GM12878 (cell line): ENCODE data around the gene NFIX. TPM values are rescaled to one million over a fixed set of nuclear protein-coding genes. Genes with fewer than 3 reads are reported as not detected.

Source experiments
- ATAC-seq: fragments of 200-7000 bp; cut with Tn5 transposase; 3 replicates; pipeline ENCODE4 v1.9.1; 2020; ENCODE audit warnings: mild to moderate bottlenecking, moderate library complexity
- BruUV-seq: library from RNA; stranded (reverse); fragments of 400-500 nt; replicated peaks from 2 replicates; lab custom pipeline; 2021; lab: Mats Ljungman, UMichigan
- CTCF ChIA-PET: fragments of 300-600 bp; sonication (Branson Sonifier 250); formaldehyde crosslinking; extraction: SDS; loops from one replicate; lab custom pipeline; 2021; ENCODE audit warnings: inconsistent platforms; lab: Yijun Ruan, JAX
- POLR2A ChIA-PET: fragments of 350-600 bp; formaldehyde crosslinking; extraction: SDS; loops from one replicate; lab custom pipeline; 2021; ENCODE audit warnings: inconsistent platforms; lab: Charles Lee
- RAD21 ChIA-PET: fragments of 300-600 bp; sonication (Branson Sonifier 250); formaldehyde crosslinking; loops from one replicate; lab custom pipeline; 2023; ENCODE audit warnings: antibody characterized with exemption; ENCODE audit not compliant: unreplicated experiment; lab: Charles Lee
- SMC1A ChIA-PET: fragments of 300-600 bp; sonication (Branson Sonifier 250); formaldehyde crosslinking; loops from one replicate; lab custom pipeline; 2023; ENCODE audit not compliant: unreplicated experiment, uncharacterized antibody; lab: Charles Lee
- DNase-seq: peaks from one replicate; pipeline ENCODE4 v3.0.0-alpha.2; 2011; ENCODE audit warnings: low read depth, low spot score
- FAIRE-seq: peaks from 3 replicates; lab custom pipeline; 2011; peaks lifted over from hg19 to GRCh38; lab: Jason Lieb, UNC
- H2AFZ ChIP-seq: 2 replicates; pipeline ENCODE4 v1.6.0; 2011; ENCODE audit warnings: low read depth, low read length, control low read depth; ENCODE audit not compliant: control insufficient read depth
- H3K27ac ChIP-seq: 2 replicates; pipeline ENCODE4 v1.5.1; 2011; ENCODE audit warnings: control low read depth; ENCODE audit not compliant: control insufficient read depth, insufficient read depth
- H3K27me3 ChIP-seq, 2 experiments: replicated peaks in 1 of 2; 2 replicates each; pipeline versions ENCODE4 v1.6.0 to v1.6.1; 2011; ENCODE audit warnings: low read length in 1 of 2; ENCODE audit not compliant: control insufficient read depth in 2 of 2, insufficient read depth in 2 of 2
- H3K36me3 ChIP-seq, 2 experiments: 2 replicates each; pipeline ENCODE4 v1.5.1; 2011; ENCODE audit warnings: low read length in 1 of 2; ENCODE audit not compliant: control insufficient read depth in 2 of 2, insufficient read depth in 2 of 2
- H3K4me1 ChIP-seq: 2 replicates; pipeline ENCODE4 v1.6.1; 2011; ENCODE audit warnings: mild to moderate bottlenecking, low read length, moderate library complexity, mixed read lengths; ENCODE audit not compliant: control insufficient read depth, insufficient read depth
- H3K4me2 ChIP-seq: 2 replicates; pipeline ENCODE4 v1.6.0; 2011; ENCODE audit warnings: control low read depth; ENCODE audit not compliant: control insufficient read depth, insufficient read depth
- H3K4me3 ChIP-seq: fragments of 200-600 bp; sonication (generic); 2 replicates; pipeline ENCODE4 v1.5.1; 2016
- H3K79me2 ChIP-seq: 2 replicates; pipeline ENCODE4 v1.6.0; 2011; ENCODE audit warnings: low read length; ENCODE audit not compliant: control insufficient read depth, insufficient read depth
- H3K9ac ChIP-seq: 2 replicates; pipeline ENCODE4 v1.8.0; 2011; ENCODE audit warnings: low read length, control low read depth, mixed read lengths; ENCODE audit not compliant: control insufficient read depth, insufficient read depth
- H3K9me3 ChIP-seq: replicated peaks from 3 replicates; pipeline ENCODE4 v1.5.1; 2011; ENCODE audit warnings: mild to moderate bottlenecking, low read length; ENCODE audit not compliant: control insufficient read depth, insufficient read depth
- H4K20me1 ChIP-seq: 2 replicates; pipeline ENCODE4 v1.6.0; 2011; ENCODE audit not compliant: control insufficient read depth, insufficient read depth
- BACH1 ChIP-seq: fragments of 450-650 bp; IDR thresholded peaks from 2 replicates; pipeline ENCODE4 v1.6.1; 2017; ENCODE audit warnings: mild to moderate bottlenecking, borderline replicate concordance
- CREB1 ChIP-seq: IDR thresholded peaks from 2 replicates; pipeline ENCODE4 v1.6.1; 2012; ENCODE audit warnings: low read depth, mild to moderate bottlenecking, inconsistent platforms
- CTCF ChIP-seq, 3 experiments: IDR thresholded peaks in 2 of 3; conservative IDR thresholded peaks in 1 of 3; 2 replicates each; pipeline ENCODE4 v1.5.1; 2011; ENCODE audit warnings: low read depth in 3 of 3, low read length in 3 of 3, mild to moderate bottlenecking in 3 of 3, control low read depth in 2 of 3, moderate library complexity in 2 of 3, inconsistent platforms in 1 of 3, mixed read lengths in 1 of 3; ENCODE audit not compliant: control insufficient read depth in 2 of 3, insufficient read depth in 1 of 3; ENCODE audit errors: extremely low read depth in 1 of 3
- DPF2 ChIP-seq: fragments of 450-650 bp; IDR thresholded peaks from 2 replicates; pipeline ENCODE4 v1.6.1; 2017; ENCODE audit warnings: mild to moderate bottlenecking
- HCFC1 ChIP-seq: fragments of 150-350 bp; IDR thresholded peaks from 2 replicates; pipeline ENCODE4 v1.6.1; 2014; ENCODE audit warnings: low read length
- POLR2AphosphoS5 ChIP-seq: IDR thresholded peaks from 2 replicates; pipeline ENCODE4 v1.6.1; 2011; ENCODE audit warnings: mild to moderate bottlenecking, low read length, inconsistent platforms
- RB1 ChIP-seq: fragments of 450-650 bp; formaldehyde crosslinking; IDR thresholded peaks from 2 replicates; pipeline ENCODE4 v1.6.1; 2017; ENCODE audit warnings: mild to moderate bottlenecking, borderline replicate concordance
- SIN3A ChIP-seq: IDR thresholded peaks from 2 replicates; pipeline ENCODE4 v1.6.1; 2012; ENCODE audit warnings: low read depth, low read length, improper control_type of control experiment
- SPI1 ChIP-seq: IDR thresholded peaks from 2 replicates; pipeline ENCODE4 v1.6.1; 2011; ENCODE audit warnings: low read depth, mild to moderate bottlenecking, low read length, moderate library complexity, borderline replicate concordance; ENCODE audit not compliant: insufficient read depth
- STAT1 ChIP-seq: fragments of 450-650 bp; conservative IDR thresholded peaks from 2 replicates; pipeline ENCODE4 v1.6.1; 2014; ENCODE audit warnings: antibody characterized with exemption, mild to moderate bottlenecking
- TAF1 ChIP-seq: IDR thresholded peaks from 2 replicates; pipeline ENCODE4 v1.6.1; 2011; ENCODE audit warnings: mild to moderate bottlenecking, low read depth, low read length, borderline replicate concordance
- WGBS: methylation state at CpG from one replicate; pipeline ENCODE4 v1.1.6; 2016; ENCODE audit warnings: low lambda C conversion rate; ENCODE audit not compliant: insufficient replicate concordance, insufficient coverage; ENCODE audit errors: missing lambda C conversion rate; 5-methylcytosine and 5-hydroxymethylcytosine counted together
- in situ Hi-C: fragments of 300-500 bp; cut with MboI; formaldehyde crosslinking; loops from 9 replicates; pipeline ENCODE4 v1.14.3; 2018; ENCODE audit warnings: mixed read lengths
- intact Hi-C: fragments of 100-400 bp; cut with micrococcal nuclease; formaldehyde crosslinking; loops from one replicate; pipeline ENCODE4 v1.14.2; 2022; ENCODE audit not compliant: unreplicated experiment
- polyA plus RNA-seq, 11 experiments: library from polyadenylated mRNA; depleted of rRNA in 4 of 11; unstranded in 6 of 11; stranded (reverse) in 5 of 11; fragments of >200 nt; fragmentation: Nextera tagmentation in 4 of 11; fragmentation: Illumina TruSeq in 1 of 11; extraction: Ambion mirVana in 4 of 11; extraction: Trizol in 1 of 11; gene quantifications; 1 replicate in 1 of 11; 2 replicates in 10 of 11; pipeline versions ENCODE4 v1.2.1 to v1.2.3, GENCODE V29; 2011 to 2016; ENCODE audit warnings: inconsistent platforms in 2 of 11, missing spikeins in 2 of 11, low read depth in 1 of 11
- total RNA-seq, 4 experiments: library from RNA; depleted of rRNA in 3 of 4; stranded (reverse); fragments of >200 nt in 3 of 4; fragmentation: Illumina TruSeq in 1 of 4; extraction: Trizol in 1 of 4; gene quantifications; 2 replicates each; pipeline versions ENCODE4 v1.2.1 to v1.2.3, GENCODE V29; 2013 to 2021

The NFIX gene
- total and polyA plus RNA-seq, 10 of the 15 experiments (the other 5 are each of a cell fraction or from before 2014, with no cell fraction given), result 0.02 to 2.2 (median 0.28) TPM

GRCh38 chr19:13010992-13011652, 15.8 kb downstream of the NFIX start:
- FAIRE-seq, result no peak
- H3K36me3 ChIP-seq, result no peaks in the 10 kb centered on the region
- in situ Hi-C loops (no loop called here), intact Hi-C loops (no loop called here)
- POLR2A ChIA-PET, result no interaction called here
- DNase-seq, result no peak
- no peak overlapping the region for H2AFZ ChIP-seq
- H4K20me1 ChIP-seq, result no peaks in the 10 kb centered on the region
- no peak overlapping the region for H3K9ac ChIP-seq
- SMC1A ChIA-PET, result no interaction called here
- TF ChIP-seq BACH1 (no peak), TAF1 (no peak), SPI1 (no peak), STAT1 (no peak), CTCF (IDR thresholded peaks at IDR 0.05 in 2 of 3, conservative IDR thresholded peaks at IDR 0.05 in 1 of 3; ENCODE audit: control insufficient read depth in 2 of 3, extremely low read depth in 1 of 3, insufficient read depth in 1 of 3, low read depth in 3 of 3, low read length in 3 of 3) (no peak), RB1 (no peak), HCFC1 (no peak), CREB1 (no peak), SIN3A (no peak), POLR2AphosphoS5 (no peak), DPF2 (no peak)
- ATAC-seq, result no peak
- H3K27ac ChIP-seq, result no peak overlapping the region
- no peak overlapping the region for H3K4me2 ChIP-seq
- RAD21 ChIA-PET, result no interaction called here
- CTCF ChIA-PET, result no interaction called here
- no peaks in the 10 kb centered on the region for H3K9me3 ChIP-seq
- WGBS, result 68% methylated on average over 34 of the region's 39 CpGs
- no TSS peak for BruUV-seq
- H3K4me1 ChIP-seq, result peaks cover 6% of the 10 kb centered on the region; the same call in 1 of the 2 replicates
- H3K79me2 ChIP-seq, result no peaks in the 10 kb centered on the region
- no peak overlapping the region for H3K4me3 ChIP-seq
- H3K27me3 ChIP-seq, result peaks cover 15 to 30% of the 10 kb centered on the region in 2 experiments
